ENCODE measurements around the gene FLNB. TPM values are rescaled to one million over a fixed set of nuclear protein-coding genes. Genes with fewer than 3 reads are reported as not detected.

Gene FLNB
- total and polyA plus RNA-seq, 12 donors: 84.6 to 278 (median 131) TPM

DNA sequence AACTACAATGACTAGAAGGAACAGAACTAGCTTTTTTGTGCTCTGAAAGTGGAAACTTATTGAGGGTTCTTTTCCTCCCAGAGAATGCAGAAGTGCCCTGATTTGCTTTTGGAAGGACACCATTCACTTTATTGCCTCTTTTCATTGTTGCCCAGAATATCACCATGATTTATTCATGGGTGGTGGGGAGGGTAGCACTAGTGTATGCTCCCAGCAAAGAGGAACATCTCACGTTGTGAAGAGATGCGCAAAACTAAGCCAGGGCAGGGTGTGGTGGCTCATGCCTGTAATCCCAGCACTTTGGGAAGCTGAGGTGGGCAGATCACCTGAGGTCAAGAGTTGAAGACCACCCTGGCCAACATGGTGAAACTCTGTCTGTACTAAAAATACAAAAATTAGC lies 31.4 kb downstream of the FLNB start:
- Histone ChIP-seq H3K4me1 (replicated peaks in 1 of 2) (peaks cover 5 to 40% of the 10 kb centered on the region in 2 donors), H3K27me3 (no peaks in the 10 kb centered on the region), H3K9me3 (replicated peaks in 1 of 3) (no peaks in the 10 kb centered on the region), H3K27ac (no peak overlapping the region), H3K4me3 (no peak overlapping the region), H3K36me3 (replicated peaks in 1 of 2) (no peaks in the 10 kb centered on the region)
- WGBS, 4 donors: 76 to 83% (median 81%) methylated on average over 2 of the region's 2 CpGs
- DNase-seq: no peak
- intact Hi-C loops (cut with DNase I): no loop called here
- no peak for TF ChIP-seq POLR2A (IDR thresholded peaks at IDR 0.05)
- TF ChIP-seq, protein P1, sequence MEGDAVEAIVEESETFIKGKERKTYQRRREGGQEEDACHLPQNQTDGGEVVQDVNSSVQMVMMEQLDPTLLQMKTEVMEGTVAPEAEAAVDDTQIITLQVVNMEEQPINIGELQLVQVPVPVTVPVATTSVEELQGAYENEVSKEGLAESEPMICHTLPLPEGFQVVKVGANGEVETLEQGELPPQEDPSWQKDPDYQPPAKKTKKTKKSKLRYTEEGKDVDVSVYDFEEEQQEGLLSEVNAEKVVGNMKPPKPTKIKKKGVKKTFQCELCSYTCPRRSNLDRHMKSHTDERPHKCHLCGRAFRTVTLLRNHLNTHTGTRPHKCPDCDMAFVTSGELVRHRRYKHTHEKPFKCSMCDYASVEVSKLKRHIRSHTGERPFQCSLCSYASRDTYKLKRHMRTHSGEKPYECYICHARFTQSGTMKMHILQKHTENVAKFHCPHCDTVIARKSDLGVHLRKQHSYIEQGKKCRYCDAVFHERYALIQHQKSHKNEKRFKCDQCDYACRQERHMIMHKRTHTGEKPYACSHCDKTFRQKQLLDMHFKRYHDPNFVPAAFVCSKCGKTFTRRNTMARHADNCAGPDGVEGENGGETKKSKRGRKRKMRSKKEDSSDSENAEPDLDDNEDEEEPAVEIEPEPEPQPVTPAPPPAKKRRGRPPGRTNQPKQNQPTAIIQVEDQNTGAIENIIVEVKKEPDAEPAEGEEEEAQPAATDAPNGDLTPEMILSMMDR (IDR thresholded peaks at IDR 0.05): no peak

DNA sequence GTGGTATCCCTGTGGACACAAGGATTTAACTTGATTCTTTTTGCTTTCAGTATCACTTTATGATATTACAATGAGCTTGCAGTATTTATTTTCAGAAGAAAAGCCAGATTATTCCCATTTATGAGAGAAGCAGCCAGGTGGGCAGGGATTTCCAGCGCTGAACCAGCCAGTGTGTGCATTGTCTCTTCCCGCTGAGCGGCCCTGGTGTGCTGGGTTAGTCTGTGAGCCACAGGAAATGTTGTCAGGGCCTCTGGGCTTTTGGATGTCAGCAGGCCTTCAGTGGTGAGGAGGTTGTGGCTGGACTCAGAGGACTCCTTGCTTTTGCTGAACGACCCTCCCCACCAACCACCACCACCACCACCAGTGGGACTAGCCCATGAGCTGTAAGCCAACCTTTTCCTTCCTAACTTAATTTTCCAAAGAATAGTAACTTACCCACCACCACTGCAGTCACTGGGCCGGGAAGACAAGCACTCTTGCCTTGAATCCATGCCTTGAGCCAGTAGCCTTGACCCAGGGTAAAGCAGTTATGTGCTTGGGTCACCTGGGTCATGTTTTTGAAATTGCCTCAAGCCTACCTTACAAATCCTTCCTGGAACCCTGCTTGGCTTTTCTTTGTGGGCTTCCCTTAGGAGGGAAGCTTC lies 33.1 kb downstream of the FLNB start:
- DNase-seq: no peak

DNA sequence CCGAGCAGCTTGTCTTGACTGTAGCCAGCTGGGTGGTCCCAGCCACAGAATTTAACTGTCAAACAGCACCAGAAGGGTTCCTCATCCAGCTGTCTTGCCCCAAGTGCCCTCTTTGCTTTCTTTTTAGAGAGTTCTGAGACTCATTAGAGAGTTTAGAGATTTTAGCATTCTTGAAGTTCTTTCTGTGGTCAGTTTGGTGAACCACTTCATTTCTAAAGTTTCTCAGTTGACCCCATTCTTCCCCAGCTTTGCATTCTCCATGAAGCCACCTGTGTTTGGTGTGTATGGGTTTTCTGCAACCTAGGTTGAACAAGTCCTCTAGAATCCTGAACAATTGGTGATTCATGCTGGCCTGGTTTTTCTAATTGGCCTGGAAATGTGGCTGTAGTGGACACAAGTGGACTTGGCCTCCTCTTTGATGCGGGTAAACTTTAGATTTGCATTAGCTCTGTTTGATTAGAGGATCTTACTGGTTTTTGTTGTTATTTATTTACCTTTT lies 33.7 kb downstream of the FLNB start:
- Histone ChIP-seq H3K4me1 (replicated peaks in 1 of 2) (peaks cover 5 to 39% of the 10 kb centered on the region in 2 donors), H3K9me3 (replicated peaks in 1 of 3) (no peaks in the 10 kb centered on the region), H3K27ac (peak overlapping the region in 4 of 5 donors; percentile 6 to 64 (median 42)), H3K36me3 (replicated peaks in 1 of 2) (no peaks in the 10 kb centered on the region), H3K4me3 (no peak overlapping the region), H3K27me3 (no peaks in the 10 kb centered on the region)
- WGBS, 4 donors: 79 to 89% (median 88%) methylated on average over 2 of the region's 2 CpGs
- TF ChIP-seq POLR2A (IDR thresholded peaks at IDR 0.05): no peak
- TF ChIP-seq, protein P1 (IDR thresholded peaks at IDR 0.05): no peak
- DNase-seq: no peak
- intact Hi-C loops (cut with DNase I): no loop called here

More for the DNA sequence above, 33.1 kb downstream of the FLNB start:
- Histone ChIP-seq H3K27ac (peak overlapping the region in 4 of 5 donors; percentile 6 to 64 (median 42)), H3K9me3 (replicated peaks in 1 of 3) (no peaks in the 10 kb centered on the region), H3K36me3 (replicated peaks in 1 of 2) (no peaks in the 10 kb centered on the region), H3K27me3 (no peaks in the 10 kb centered on the region), H3K4me1 (replicated peaks in 1 of 2) (peaks cover 5 to 45% of the 10 kb centered on the region in 2 donors), H3K4me3 (no peak overlapping the region)
- WGBS, 4 donors: 57 to 72% (median 65%) methylated on average over 5 of the region's 5 CpGs
- TF ChIP-seq, protein P1 (IDR thresholded peaks at IDR 0.05): no peak
- TF ChIP-seq POLR2A (IDR thresholded peaks at IDR 0.05): no peak
- intact Hi-C loops (cut with DNase I): no loop called here

DNA sequence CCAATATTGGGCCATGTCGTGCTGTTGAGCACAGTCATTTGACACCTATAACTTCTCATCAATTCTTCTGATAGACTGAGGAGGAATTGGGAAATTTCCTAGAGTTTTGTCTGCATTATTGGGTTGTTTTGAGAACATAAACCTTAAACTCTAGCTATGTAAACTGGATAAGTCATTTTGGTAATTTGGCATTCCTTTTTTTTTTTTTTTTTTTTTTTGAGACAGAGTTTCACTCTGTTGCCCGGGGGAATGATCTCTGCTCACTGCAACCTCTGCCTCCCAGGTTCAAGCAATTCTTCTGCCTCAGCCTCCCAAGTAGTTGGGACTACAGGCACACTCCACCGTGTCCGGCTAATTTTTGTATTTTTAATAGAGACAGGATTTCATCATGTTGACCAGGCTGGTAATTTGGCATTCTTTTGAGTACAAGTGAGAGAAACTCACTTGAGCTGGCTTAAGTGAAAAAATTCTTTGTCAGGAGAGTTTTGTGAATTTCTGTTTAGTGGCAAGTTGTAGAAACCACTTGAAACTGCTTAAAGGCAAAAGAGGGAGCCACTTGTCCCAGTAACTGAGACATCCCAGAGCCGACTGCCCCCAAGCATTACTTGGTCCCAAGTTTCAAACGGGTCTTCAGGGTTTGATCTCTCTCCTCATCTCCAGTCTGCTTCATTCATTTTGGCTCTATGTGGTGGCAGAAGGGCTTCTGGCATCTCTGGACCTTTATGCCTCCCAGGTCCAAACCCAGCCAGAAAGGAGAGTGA lies 34.9 kb downstream of the FLNB start:
- no peak for DNase-seq
- H3K4me3 ChIP-seq: no peak overlapping the region
- no peaks in the 10 kb centered on the region for H3K27me3 ChIP-seq
- no peaks in the 10 kb centered on the region for H3K36me3 ChIP-seq (replicated peaks in 1 of 2)
- peak overlapping the region in 2 of 5 donors; percentile 38 to 65 for H3K27ac ChIP-seq
- no peaks in the 10 kb centered on the region for H3K9me3 ChIP-seq (replicated peaks in 1 of 3)
- TF ChIP-seq, protein P1 (IDR thresholded peaks at IDR 0.05): no peak
- no peak for TF ChIP-seq POLR2A (IDR thresholded peaks at IDR 0.05)
- peaks cover 5 to 42% of the 10 kb centered on the region in 2 donors for H3K4me1 ChIP-seq (replicated peaks in 1 of 2)
- intact Hi-C loops (cut with DNase I): no loop called here
- 76 to 86% (median 81%) methylated on average over 6 of the region's 6 CpGs for WGBS, 4 donors

All from adrenal gland (tissue), 12 donors.